ENCODE results near the gene SPATA6L. TPM values are rescaled to one million over a fixed set of nuclear protein-coding genes. Genes with fewer than 3 reads are reported as not detected.

SPATA6L gene
- total and polyA plus RNA-seq, 10 of the 15 experiments (the other 5 are each of a cell fraction or from before 2014, with no cell fraction given), result 0.37 to 1.6 (median 0.91) TPM

- TF ChIP-seq SUZ12 (IDR thresholded peaks at IDR 0.05; ENCODE audit: unreplicated experiment), result no peak
- 0 out of 2 replicates have a peak, but pooled peaks have one; percentile 28 for TF ChIP-seq RB1 (IDR thresholded peaks at IDR 0.05; ENCODE audit: borderline replicate concordance)
- peak; percentile 65 for TF ChIP-seq RAD21 (IDR thresholded peaks at IDR 0.05; ENCODE audit: insufficient read depth, low read depth, low read length)
- no peak for TF ChIP-seq PBX3 (IDR thresholded peaks at IDR 0.05; ENCODE audit: insufficient replicate concordance, low read depth, low read length)
- TF ChIP-seq RUNX3 (IDR thresholded peaks at IDR 0.05; ENCODE audit: low read length), result no peak
- TF ChIP-seq NBN (IDR thresholded peaks at IDR 0.05), result peak; percentile 78
- TF ChIP-seq FOXM1 (IDR thresholded peaks at IDR 0.05; ENCODE audit: low read depth, low read length), result no peak
- TF ChIP-seq SREBF2 (IDR thresholded peaks at IDR 0.05; ENCODE audit: low read length), result no peak
- no peak for TF ChIP-seq TCF7 (IDR thresholded peaks at IDR 0.05; ENCODE audit: borderline replicate concordance)
- TF ChIP-seq CBX5 (IDR thresholded peaks at IDR 0.05; ENCODE audit: low read depth), result peak; percentile 78; the same call in 1 of the 2 replicates
- TF ChIP-seq CEBPB (IDR thresholded peaks at IDR 0.05; ENCODE audit: borderline replicate concordance in 1 of 2, low read depth in 2 of 2, low read length in 2 of 2), result no peak
- TF ChIP-seq ATF7 (IDR thresholded peaks at IDR 0.05; ENCODE audit: low read depth), result peak; percentile 62; the same call in 1 of the 2 replicates
- TF ChIP-seq HDAC2 (IDR thresholded peaks at IDR 0.05), result no peak
- peak; percentile 26 to 39; a peak in 2 of 4 replicates for TF ChIP-seq BHLHE40 (IDR thresholded peaks at IDR 0.05; ENCODE audit: borderline replicate concordance in 1 of 2, low read depth in 2 of 2, low read length in 1 of 2)
- TF ChIP-seq POLR2A (IDR thresholded peaks at IDR 0.05; ENCODE audit: low read depth, low read length), result peak; percentile 90
- TF ChIP-seq ZNF622 (IDR thresholded peaks at IDR 0.05), result no peak
- TF ChIP-seq SMAD1 (IDR thresholded peaks at IDR 0.05; ENCODE audit: low read depth, partially characterized antibody), result peak; percentile 34
- no peak; the same call in none of the 2 replicates for TF ChIP-seq MAX (IDR thresholded peaks at IDR 0.05; ENCODE audit: low read depth, low read length)
- TF ChIP-seq EZH2 (IDR thresholded peaks at IDR 0.05; ENCODE audit: borderline replicate concordance, control insufficient read depth, low read depth, low read length), result no peak
- TF ChIP-seq ZNF592 (IDR thresholded peaks at IDR 0.05), result no peak
- no peak for TF ChIP-seq ZZZ3 (IDR thresholded peaks at IDR 0.05; ENCODE audit: control insufficient read depth, insufficient read length, low read depth)
- no peak for TF ChIP-seq NR2C2 (IDR thresholded peaks at IDR 0.05; ENCODE audit: borderline replicate concordance, control insufficient read depth, insufficient read length, low read depth)
Observed at GRCh38 chr9:4662108-4662988, 3.9 kb downstream of the SPATA6L start, which contains the start of gene PLPP6 (continued).

Data from GM12878 (cell line).